NCI-H187 (cell line): ENCODE data around the gene TRAK2.
"Not testable (repeated sequence)": the region's sequence is repeated elsewhere in the genome, so short reads cannot be mapped to it uniquely, and the experiment has no call there.

Experiments used
- DNase-seq, 2 experiments: peaks; one replicate each; lab custom pipeline; 2025; lab: John Stamatoyannopoulos, UW

TRAK2 gene

DNA sequence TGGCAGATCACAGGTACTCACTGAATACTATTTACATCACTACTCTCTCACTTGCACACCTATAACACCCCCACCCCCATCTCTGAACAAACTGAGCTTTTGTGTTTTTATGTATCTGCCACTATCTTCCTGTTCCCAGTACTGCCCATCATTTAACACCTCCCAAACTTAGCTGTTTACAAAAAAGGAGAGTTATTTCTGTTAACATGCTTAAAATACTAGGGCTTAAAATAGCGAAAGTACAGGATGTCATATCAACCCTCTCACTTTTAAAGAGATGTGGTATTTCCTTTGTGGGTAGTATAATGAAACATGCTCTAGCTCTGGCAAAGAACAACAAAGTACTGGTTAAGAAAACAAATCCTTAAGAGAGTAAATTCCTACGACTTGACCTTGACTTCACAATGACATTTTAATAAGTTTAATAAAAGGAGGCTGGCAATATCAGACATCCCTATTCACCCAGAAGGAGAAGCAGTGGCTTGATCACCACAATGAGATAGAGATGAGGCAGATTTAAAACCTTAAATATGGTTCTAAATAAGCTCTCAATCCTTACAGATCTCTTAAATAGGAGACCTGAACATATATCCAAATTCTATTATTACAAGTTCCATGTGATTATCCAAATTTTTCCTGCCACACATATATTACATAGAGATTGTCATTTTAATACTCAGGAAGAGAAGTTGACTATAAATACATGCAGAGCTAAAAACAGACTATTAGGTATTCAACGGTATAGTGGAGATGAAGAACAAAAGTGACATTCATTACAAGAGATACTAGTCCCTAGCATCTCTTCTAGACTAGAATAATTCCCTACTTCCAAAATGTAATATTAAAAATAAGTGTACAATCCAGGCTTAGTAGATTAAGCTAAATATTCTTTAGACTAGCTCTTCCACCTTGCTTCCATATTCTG, 36.9 kb downstream of the TRAK2 start:
- no peak for DNase-seq

DNA sequence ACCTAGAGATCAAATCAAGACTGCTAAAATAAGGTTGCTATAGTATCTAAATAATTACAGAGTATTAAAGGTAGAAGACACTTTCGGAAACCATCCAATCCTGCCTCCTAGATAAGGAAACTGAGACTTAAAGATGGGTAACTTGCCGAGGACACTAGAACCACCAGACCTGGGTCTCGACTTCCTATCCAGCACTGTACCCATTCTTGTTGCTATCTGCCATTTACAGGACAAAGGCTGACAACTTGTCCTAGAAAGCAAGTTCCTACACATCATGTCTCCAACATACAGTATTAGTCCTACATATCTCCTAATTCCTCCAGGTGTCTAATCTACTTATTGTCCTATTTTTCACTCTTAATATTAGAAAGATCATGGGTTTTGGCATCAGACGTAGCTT, 37.7 kb downstream of the TRAK2 start:
- DNase-seq = no peak

DNA sequence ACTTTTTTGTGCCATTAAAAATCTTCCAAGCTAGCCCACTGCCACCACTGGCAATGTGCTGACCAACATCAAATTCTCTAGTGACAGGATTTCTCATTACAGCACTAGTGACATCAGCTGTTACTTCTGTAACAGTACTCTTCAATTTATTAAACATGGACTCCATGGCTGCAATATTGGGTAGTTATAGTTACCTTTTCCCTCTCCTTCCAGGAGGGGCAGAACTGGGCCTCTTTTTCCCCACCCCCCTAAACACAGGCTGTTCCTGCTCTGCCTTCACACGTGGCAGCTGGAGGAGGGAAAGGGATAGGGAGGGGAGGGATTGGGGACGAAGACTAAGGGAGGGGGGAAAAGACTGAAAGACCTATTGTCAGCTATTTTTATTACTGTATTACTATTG, 38.1 kb downstream of the TRAK2 start:
- no peak for DNase-seq

GRCh38 chr2:201411421-201411820, 39.8 kb downstream of the TRAK2 start:
- no peak for DNase-seq

DNA sequence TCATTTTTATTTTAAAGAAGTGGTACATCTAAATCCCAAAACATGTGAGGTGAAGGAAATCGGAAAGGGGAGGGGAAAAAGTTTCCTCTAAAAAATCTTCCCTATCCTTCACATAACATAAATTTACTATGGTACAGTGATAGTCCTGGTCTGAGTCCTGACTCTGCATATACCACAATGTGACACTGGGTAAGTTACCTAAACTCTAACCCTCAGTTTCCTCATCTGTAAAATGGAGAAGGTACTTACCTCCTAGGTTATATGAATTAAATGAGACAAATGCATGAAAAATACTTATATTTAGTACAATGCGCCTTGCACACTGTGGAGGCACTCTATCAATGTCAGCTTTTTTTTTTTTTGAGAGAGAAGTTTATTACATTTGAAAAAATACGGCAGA, 42.3 kb downstream of the TRAK2 start:
- DNase-seq = no peak

- DNase-seq = no peak
These were observed 44.0 kb downstream of the TRAK2 start for GRCh38 chr2:201407265-201407664.

- DNase-seq = no peak
These were observed 45.1 kb downstream of the TRAK2 start for GRCh38 chr2:201406077-201406662.

GRCh38 chr2:201404699-201405280, 46.5 kb downstream of the TRAK2 start:
- no peak for DNase-seq

DNA sequence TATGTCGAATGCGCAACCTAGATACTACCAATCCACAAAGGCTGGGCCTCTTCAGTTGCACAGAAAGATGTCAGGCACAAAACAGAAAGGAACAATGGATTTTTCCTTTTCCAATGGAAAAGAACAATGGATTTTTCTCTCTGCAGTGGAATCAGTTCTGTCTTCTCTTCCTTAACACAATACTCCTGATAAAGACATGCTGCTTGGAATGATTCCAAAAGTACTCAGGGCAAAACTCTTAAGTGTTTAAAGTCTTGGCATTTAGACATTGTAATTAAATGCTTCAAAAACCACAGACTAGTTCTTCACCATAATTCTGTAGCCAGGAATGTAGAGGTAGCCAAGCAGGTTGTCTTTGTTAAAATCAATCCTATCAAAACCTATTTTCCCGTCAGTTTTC, 47.4 kb downstream of the TRAK2 start:
- DNase-seq = no peak

DNA sequence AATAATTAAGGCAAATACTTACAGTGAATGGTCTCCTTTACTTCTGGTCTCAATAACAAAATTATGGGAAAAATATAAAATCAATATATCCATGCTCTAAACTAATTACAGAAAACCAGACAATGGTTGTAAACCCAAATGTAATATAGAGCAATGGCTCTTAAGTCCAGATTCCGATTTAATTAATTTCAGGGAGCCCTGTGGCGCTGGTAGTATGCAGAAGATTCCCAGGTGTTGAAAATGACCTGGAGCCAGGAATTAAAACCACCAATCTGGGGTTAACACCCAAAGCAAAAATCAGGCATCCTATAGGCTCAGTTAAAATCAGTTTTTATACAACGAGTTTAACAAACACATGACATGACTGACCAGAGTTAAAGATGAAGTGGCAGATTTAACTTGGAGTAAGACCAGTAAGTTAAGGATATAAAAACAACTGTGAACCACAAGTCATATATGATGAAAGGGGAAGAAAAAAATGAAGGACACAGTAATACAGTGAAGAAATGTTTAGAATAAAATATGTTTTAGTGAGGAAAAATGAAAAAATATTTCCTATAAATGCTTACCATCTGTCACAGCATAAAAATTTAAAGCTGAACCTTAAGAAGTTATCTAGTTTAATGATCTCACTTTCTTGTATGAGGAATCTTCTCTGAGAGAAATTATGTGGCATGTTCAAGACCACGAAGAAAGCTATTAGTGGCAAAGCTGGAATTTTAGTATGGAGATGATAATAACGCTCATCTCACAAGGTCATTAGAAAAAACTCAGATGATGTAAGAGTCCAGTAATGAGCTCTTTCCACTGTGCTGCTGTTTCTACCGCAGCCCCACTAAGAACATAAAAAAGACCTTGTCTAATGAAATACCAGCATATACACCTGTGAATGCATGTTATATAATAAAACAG, 48.4 kb downstream of the TRAK2 start:
- no peak for DNase-seq

GRCh38 chr2:201401815-201402214, 49.4 kb downstream of the TRAK2 start:
- no peak for DNase-seq

DNA sequence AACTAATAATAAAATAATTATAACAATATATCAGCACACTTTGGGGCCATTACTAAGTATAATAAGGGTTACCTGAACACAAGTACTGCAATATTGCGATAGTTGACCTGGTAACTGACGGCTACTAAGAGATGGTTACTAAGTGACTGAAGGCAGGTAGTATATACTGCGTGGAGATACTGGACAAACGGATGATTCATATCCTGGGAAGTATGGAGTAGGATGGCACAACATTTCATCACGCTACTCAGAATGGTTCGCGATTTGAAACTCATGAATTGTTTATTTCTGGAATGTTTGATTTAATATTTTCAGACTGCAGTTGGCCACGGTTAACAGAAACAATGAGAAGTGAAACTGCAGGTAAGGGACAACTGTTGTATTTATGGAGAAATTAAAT, 54.7 kb downstream of the TRAK2 start:
- no peak for DNase-seq

DNA sequence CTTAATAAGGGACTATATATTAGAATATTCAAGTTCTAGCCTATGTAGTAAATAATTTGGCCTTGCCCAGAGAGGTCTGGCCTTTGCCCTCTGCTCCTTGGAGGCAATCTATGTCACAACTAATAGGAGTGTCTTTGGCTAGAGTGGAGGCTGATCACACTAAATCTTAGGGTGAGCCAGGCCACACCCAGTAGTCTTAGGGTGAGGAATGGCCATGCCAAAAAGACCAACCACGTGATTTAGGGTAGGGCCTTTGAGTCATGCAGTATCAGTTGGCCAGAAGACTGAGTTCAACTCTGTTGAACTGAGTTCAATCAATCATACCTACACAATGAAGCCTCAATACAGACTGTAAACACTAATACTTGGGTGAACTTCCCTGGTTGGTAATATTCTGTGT, 68.1 kb downstream of the TRAK2 start:
- no peak for DNase-seq

DNA sequence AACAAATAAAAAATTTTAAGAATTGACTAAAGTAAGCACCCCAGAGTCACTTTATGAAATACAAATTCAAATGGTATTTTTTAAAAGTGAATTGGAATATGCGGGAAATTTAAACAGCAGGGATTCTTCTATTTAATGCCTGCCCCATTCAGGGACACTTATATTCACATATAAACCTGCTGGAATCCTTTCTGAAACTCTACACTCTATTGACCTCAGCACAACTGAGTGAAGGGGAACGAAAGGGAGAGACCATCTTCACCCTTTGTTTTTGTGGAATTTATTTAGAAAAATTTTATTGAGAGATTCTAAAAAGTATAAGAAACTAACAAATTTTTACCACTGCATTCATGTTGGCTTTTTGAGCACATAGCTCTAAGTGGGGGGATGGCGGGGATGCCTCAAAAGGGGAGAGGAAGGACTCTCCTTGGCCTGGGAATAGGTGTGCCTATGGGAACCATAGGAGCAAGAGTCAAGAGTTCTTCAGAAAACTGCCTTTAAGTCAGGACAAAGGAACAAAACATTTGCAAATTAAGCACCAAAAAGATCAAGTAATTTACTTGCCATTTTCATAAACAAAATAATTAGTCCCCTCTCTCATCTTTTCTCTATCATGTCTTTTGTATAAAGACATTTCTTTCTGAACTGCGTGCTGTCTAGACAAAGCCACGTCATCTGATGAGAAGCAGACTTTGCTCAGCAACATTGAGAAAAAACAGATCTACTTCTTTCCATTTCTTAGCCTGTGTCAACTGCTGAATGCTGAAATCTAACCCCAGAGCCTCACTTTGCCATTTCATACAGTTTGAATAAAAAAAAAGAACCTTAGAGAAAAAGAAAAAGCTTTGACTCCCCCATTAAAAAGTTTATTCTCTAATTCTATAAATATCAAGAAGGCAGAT, 72.5 kb downstream of the TRAK2 start:
- no peak for DNase-seq

DNA sequence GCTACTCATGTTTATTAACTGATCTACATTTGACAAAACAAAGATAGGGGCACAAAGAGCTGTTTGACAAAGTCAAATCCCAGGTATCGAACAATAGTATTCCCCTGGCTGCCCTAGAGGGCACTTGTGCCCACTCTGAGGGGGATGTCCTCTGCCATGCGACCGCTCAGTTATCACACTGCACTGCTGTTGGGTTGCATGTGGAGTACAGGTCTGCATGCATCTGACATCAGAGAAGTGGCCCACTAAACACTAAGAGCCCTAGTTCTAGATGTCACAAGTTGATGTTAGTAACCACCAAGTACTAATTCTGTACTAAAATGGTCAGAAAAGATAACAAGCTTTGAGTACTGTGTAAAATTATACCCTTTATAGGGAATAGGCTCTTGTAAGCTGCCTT, 74.0 kb downstream of the TRAK2 start:
- no peak for DNase-seq

GRCh38 chr2:201369775-201370174, 81.5 kb downstream of the TRAK2 start:
- no peak for DNase-seq

DNA sequence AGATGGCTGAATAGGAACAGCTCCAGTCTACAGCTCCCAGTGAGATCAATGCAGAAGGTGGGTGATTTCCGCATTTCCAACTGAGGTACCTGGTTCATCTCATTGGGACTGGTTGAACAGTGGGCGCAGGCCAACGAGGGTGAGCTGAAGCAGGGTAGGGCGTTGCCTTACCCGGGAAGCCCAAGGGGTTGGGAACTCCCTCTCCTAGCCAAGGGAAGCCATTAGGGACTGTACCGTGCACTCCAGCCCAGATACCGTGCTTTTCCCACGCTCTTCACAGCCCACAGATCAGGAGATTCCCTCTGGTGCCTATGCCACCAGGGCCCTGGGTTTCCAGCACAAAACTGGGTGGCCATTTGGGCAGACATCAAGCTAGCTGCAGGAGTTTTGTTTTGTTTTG, 81.9 kb downstream of the TRAK2 start:
- not testable (repeated sequence) for DNase-seq

DNA sequence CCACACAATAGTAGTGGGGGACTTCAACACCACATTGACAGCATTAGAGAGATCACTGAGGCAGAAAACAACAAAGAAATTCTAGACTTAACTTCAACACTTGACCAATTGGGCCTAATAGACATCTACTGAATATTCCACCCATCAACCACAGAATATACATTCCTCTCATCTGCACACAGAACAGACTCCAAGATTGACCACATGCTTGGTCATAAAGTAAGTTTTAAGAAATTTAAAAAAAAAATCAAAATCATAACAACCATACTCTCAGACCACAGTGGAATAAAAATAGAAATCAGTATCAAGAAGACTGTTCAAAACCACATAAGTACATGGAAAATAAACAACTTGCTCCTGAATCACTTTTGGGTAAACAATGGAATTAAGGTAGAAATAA, 85.1 kb downstream of the TRAK2 start:
- no peak for DNase-seq

DNA sequence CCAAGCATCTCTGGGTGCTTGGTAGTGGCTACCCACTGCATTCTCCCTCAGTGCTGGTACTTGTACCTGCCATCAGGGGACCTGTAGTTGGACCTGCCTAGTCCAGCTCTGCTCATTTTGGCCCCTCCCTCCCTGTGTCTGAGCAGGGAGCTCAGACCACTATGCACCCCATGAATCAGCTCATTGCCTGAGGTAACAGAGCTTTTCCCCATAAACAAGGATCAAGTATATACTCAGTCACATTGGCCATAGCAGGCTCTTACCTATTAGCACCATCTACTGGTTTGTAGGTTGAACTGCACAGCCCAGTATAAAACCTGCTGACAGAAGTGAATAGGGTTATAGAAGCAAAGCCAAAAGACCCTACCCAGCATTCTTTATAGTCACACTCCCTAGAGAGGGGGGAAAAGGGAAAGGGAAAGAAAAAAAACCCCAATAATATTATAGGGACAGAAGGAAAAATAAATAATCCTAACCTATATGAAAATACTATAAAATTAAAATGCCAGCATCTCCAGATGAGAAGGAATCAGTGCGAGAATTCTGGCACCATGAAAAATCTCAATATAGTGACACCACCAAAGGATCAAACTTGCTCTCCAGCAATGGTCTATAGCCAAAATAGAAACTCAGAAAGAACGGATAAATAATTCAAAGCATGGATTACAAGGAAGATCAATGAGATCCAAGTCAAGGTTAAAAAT, 87.2 kb downstream of the TRAK2 start:
- DNase-seq = no peak

- no peak for DNase-seq
These were observed 88.9 kb downstream of the TRAK2 start for GRCh38 chr2:201362396-201362795.
